Measurements from ENCODE around the gene SMURF1. TPM values are rescaled to one million over a fixed set of nuclear protein-coding genes. Genes with fewer than 3 reads are reported as not detected.

Gene SMURF1
- total and polyA plus RNA-seq, 2 of the 4 experiments (the other 2 are of a cell fraction), result 13.4 to 20.3 TPM

GRCh38 chr7:99027241-99027640 lies 116.7 kb downstream of the SMURF1 start:
- Histone ChIP-seq H3K9me1 (ENCODE audit: insufficient read depth, low read length) (peaks cover 4% of the 10 kb centered on the region), H2BK120ac (ENCODE audit: low read depth, low read length) (no peak overlapping the region), H3K56ac (ENCODE audit: extremely low read depth, insufficient read depth, low read length) (no peak overlapping the region), H3K18ac (ENCODE audit: low read depth, low read length) (no peak overlapping the region), H4K91ac (ENCODE audit: insufficient read depth, low read depth, low read length) (no peak overlapping the region), H3K9ac (ENCODE audit: low read depth, low read length) (no peak overlapping the region), H3K4me1 (ENCODE audit: control insufficient read depth, insufficient read depth, low read length) (no peaks in the 10 kb centered on the region), H4K8ac (ENCODE audit: low read depth in 2 of 2, low read length in 2 of 2) (no peak overlapping the region), H3K27ac (ENCODE audit: insufficient read depth, low read length) (no peak overlapping the region), H2AK9ac (replicated peaks; ENCODE audit: low read depth, low read length, poor library complexity) (no peak overlapping the region), H3K27me3 (ENCODE audit: control insufficient read depth, insufficient read depth, low read length) (no peaks in the 10 kb centered on the region), H2BK15ac (ENCODE audit: low read depth, low read length) (no peak overlapping the region), H3K4ac (ENCODE audit: low read depth, low read length) (no peak overlapping the region), H2BK20ac (ENCODE audit: low read depth, low read length) (no peak overlapping the region), H3K4me2 (ENCODE audit: low read depth, low read length) (no peak overlapping the region), H2AK5ac (ENCODE audit: low read depth, low read length) (no peak overlapping the region), H2BK5ac (ENCODE audit: low read depth, low read length, poor library complexity, severe bottlenecking) (no peak overlapping the region), H3K23ac (ENCODE audit: low read depth, low read length) (no peak overlapping the region), H3K79me1 (ENCODE audit: low read depth in 1 of 2, low read length in 2 of 2) (peaks cover 1 to 37% of the 10 kb centered on the region in 2 experiments; a peak in 3 of 4 replicates), H3K36me3 (ENCODE audit: control insufficient read depth, insufficient read depth, low read length) (peaks cover 42% of the 10 kb centered on the region), H3K4me3 (ENCODE audit: insufficient read depth, low read depth, low read length) (no peak overlapping the region), H2AFZ (replicated peaks; ENCODE audit: low read length, poor library complexity) (no peak overlapping the region), H3K9me3 (ENCODE audit: control insufficient read depth, insufficient read depth, low read length) (no peaks in the 10 kb centered on the region), H4K20me1 (ENCODE audit: insufficient read depth, low read length) (peaks cover 4% of the 10 kb centered on the region; the same call in 1 of the 2 replicates), H3K14ac (replicated peaks; ENCODE audit: low read depth, low read length) (no peak overlapping the region), H4K5ac (ENCODE audit: low read depth, low read length) (no peak overlapping the region)
- WGBS, 2 experiments (ENCODE audit: extremely low coverage in 2 of 2, insufficient read length in 1 of 2), result no CpG with 5 or more reads among the region's 3 CpGs
- dilution Hi-C loops (cut with HindIII; ENCODE audit: low sequenced_read_pairs, unreplicated experiment), result no loop called here
- ATAC-seq (ENCODE audit: low read depth) (peak; percentile 36), DNase-seq (peak; percentile 57)
- intact Hi-C loops (cut with micrococcal nuclease), result no loop called here
- ChIA-PET CTCF (no interaction called here), POLR2A (ENCODE audit: unreplicated experiment) (no interaction called here)
- in situ Hi-C loops (cut with MboI; ENCODE audit: low sequenced_read_pairs), result no loop called here
- no TSS peak for BruUV-seq (replicated peaks)
- TF ChIP-seq CEBPB (IDR thresholded peaks at IDR 0.05; ENCODE audit: low read depth, low read length) (no peak), RFX5 (IDR thresholded peaks at IDR 0.05; ENCODE audit: low read depth, low read length) (no peak), FOS (IDR thresholded peaks at IDR 0.05; ENCODE audit: low read depth, low read length) (no peak), MXI1 (IDR thresholded peaks at IDR 0.05; ENCODE audit: borderline replicate concordance, low read depth, low read length) (no peak), RAD21 (IDR thresholded peaks at IDR 0.05; ENCODE audit: low read length) (no peak), NFE2L2 (IDR thresholded peaks at IDR 0.05; ENCODE audit: low read depth, low read length) (no peak), BHLHE40 (IDR thresholded peaks at IDR 0.05; ENCODE audit: low read depth, low read length) (no peak), CHD1 (IDR thresholded peaks at IDR 0.05; ENCODE audit: low read depth, low read length) (no peak)
- TF ChIP-seq, protein P1, sequence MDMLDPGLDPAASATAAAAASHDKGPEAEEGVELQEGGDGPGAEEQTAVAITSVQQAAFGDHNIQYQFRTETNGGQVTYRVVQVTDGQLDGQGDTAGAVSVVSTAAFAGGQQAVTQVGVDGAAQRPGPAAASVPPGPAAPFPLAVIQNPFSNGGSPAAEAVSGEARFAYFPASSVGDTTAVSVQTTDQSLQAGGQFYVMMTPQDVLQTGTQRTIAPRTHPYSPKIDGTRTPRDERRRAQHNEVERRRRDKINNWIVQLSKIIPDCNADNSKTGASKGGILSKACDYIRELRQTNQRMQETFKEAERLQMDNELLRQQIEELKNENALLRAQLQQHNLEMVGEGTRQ (IDR thresholded peaks at IDR 0.05; ENCODE audit: low read depth, low read length), result no peak
